ENCODE results near the gene ANKRD37.

DNA sequence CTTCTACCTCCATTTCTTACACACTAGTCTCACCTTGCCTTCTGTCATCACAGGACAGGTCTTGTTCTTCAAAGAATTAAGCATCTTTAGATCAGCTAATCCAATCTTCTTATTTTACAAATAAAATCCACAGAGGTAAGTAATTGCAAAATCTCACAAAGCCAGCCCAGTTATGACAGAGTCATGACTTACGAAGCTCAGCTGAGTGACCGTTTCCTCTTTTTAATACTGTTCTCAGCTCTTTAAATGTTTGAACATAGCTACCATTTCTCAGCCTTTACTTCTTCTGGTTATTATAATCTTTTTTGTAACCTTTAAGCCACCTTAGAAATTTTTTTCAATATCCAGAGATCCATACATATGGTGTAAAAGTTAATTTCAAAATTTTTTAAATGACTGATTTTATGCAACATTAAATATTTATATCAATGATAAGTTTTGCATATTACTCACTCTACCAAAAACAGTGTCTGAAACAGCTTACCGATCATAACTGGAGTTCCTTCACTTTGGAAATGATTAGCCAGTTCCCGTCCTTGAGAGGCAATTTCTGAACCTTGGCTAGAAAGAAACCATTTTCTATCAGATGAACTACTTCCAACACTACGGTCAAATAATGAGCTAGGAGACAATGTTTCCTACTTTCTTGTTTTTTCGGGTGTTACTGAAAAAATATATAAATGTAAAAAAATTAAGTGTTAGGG is 8.8 kb downstream of the ANKRD37 start:
- TF ChIP-seq EP300 (IDR thresholded peaks at IDR 0.05) (no peak), POLR2AphosphoS5 (IDR thresholded peaks at IDR 0.05) (no peak), POLR2A (IDR thresholded peaks at IDR 0.05) (no peak)
- TF ChIP-seq, protein P1, sequence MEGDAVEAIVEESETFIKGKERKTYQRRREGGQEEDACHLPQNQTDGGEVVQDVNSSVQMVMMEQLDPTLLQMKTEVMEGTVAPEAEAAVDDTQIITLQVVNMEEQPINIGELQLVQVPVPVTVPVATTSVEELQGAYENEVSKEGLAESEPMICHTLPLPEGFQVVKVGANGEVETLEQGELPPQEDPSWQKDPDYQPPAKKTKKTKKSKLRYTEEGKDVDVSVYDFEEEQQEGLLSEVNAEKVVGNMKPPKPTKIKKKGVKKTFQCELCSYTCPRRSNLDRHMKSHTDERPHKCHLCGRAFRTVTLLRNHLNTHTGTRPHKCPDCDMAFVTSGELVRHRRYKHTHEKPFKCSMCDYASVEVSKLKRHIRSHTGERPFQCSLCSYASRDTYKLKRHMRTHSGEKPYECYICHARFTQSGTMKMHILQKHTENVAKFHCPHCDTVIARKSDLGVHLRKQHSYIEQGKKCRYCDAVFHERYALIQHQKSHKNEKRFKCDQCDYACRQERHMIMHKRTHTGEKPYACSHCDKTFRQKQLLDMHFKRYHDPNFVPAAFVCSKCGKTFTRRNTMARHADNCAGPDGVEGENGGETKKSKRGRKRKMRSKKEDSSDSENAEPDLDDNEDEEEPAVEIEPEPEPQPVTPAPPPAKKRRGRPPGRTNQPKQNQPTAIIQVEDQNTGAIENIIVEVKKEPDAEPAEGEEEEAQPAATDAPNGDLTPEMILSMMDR (IDR thresholded peaks at IDR 0.05), result no peak

Data from upper lobe of left lung (tissue), 4 donors.